Measurements from ENCODE around the gene ABI2. TPM values are rescaled to one million over a fixed set of nuclear protein-coding genes. Genes with fewer than 3 reads are reported as not detected.

ABI2 gene
- total and polyA plus RNA-seq, 2 of the 4 experiments (the other 2 are of a cell fraction): 35.7 to 54.0 TPM

DNA sequence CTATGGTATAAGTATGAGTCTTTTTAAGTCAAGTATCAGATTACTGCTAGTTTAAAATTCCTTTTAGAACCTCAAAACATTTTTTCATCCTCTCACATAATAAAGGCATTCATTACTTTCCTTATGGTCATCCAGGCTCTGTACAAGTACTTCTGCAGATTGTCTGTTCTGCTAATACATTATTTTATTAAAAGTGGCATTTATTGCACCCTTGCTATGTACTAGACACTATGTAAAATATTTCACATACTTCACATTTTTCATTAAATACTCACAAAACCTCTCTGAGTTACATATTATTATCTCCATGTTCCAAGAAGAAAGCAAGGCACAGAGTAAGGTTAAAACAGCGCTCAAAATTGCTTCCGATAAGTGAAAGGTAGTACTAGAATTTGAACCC lies 122.8 kb downstream of the ABI2 start:
- Histone ChIP-seq H3K9me3 (ENCODE audit: control insufficient read depth, insufficient read depth, low read length) (no peaks in the 10 kb centered on the region), H3K9me1 (ENCODE audit: insufficient read depth, low read length) (peaks cover 13% of the 10 kb centered on the region), H4K20me1 (ENCODE audit: insufficient read depth, low read length) (peaks cover 3% of the 10 kb centered on the region; the same call in 1 of the 2 replicates), H2BK5ac (ENCODE audit: low read depth, low read length, poor library complexity, severe bottlenecking) (peak overlapping the region; percentile 50), H3K4me3 (ENCODE audit: insufficient read depth, low read depth, low read length) (no peak overlapping the region), H4K5ac (ENCODE audit: low read depth, low read length) (no peak overlapping the region), H3K56ac (ENCODE audit: extremely low read depth, insufficient read depth, low read length) (no peak overlapping the region), H3K36me3 (ENCODE audit: control insufficient read depth, insufficient read depth, low read length) (peaks cover 23% of the 10 kb centered on the region), H2BK15ac (ENCODE audit: low read depth, low read length) (no peak overlapping the region), H3K27ac (ENCODE audit: insufficient read depth, low read length) (no peak overlapping the region), H2BK120ac (ENCODE audit: low read depth, low read length) (no peak overlapping the region), H4K8ac (ENCODE audit: low read depth in 2 of 2, low read length in 2 of 2) (no peak overlapping the region), H3K4me1 (ENCODE audit: control insufficient read depth, insufficient read depth, low read length) (peaks cover 14% of the 10 kb centered on the region), H3K9ac (ENCODE audit: low read depth, low read length) (no peak overlapping the region), H2AK9ac (replicated peaks; ENCODE audit: low read depth, low read length, poor library complexity) (no peak overlapping the region), H3K4me2 (ENCODE audit: low read depth, low read length) (peak overlapping the region; percentile 72; the same call in 1 of the 2 replicates), H3K23ac (ENCODE audit: low read depth, low read length) (no peak overlapping the region), H3K4ac (ENCODE audit: low read depth, low read length) (no peak overlapping the region), H3K18ac (ENCODE audit: low read depth, low read length) (no peak overlapping the region), H2AFZ (replicated peaks; ENCODE audit: low read length, poor library complexity) (no peak overlapping the region), H2AK5ac (ENCODE audit: low read depth, low read length) (no peak overlapping the region), H3K14ac (replicated peaks; ENCODE audit: low read depth, low read length) (no peak overlapping the region), H3K79me1 (ENCODE audit: low read depth in 1 of 2, low read length in 2 of 2) (peaks cover 10 to 26% of the 10 kb centered on the region in 2 experiments; a peak in 3 of 4 replicates), H2BK20ac (ENCODE audit: low read depth, low read length) (no peak overlapping the region), H3K27me3 (ENCODE audit: control insufficient read depth, insufficient read depth, low read length) (no peaks in the 10 kb centered on the region), H4K91ac (ENCODE audit: insufficient read depth, low read depth, low read length) (no peak overlapping the region)
- peak; percentile 59 for ATAC-seq (ENCODE audit: low read depth)
- TF ChIP-seq, protein P1, sequence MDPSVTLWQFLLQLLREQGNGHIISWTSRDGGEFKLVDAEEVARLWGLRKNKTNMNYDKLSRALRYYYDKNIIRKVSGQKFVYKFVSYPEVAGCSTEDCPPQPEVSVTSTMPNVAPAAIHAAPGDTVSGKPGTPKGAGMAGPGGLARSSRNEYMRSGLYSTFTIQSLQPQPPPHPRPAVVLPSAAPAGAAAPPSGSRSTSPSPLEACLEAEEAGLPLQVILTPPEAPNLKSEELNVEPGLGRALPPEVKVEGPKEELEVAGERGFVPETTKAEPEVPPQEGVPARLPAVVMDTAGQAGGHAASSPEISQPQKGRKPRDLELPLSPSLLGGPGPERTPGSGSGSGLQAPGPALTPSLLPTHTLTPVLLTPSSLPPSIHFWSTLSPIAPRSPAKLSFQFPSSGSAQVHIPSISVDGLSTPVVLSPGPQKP (IDR thresholded peaks at IDR 0.05; ENCODE audit: borderline replicate concordance, low read depth, low read length): no peak
- TF ChIP-seq NFE2L2 (IDR thresholded peaks at IDR 0.05; ENCODE audit: low read depth, low read length) (no peak), SMC3 (IDR thresholded peaks at IDR 0.05; ENCODE audit: low read depth, low read length) (no peak)
- TF ChIP-seq, protein P2, sequence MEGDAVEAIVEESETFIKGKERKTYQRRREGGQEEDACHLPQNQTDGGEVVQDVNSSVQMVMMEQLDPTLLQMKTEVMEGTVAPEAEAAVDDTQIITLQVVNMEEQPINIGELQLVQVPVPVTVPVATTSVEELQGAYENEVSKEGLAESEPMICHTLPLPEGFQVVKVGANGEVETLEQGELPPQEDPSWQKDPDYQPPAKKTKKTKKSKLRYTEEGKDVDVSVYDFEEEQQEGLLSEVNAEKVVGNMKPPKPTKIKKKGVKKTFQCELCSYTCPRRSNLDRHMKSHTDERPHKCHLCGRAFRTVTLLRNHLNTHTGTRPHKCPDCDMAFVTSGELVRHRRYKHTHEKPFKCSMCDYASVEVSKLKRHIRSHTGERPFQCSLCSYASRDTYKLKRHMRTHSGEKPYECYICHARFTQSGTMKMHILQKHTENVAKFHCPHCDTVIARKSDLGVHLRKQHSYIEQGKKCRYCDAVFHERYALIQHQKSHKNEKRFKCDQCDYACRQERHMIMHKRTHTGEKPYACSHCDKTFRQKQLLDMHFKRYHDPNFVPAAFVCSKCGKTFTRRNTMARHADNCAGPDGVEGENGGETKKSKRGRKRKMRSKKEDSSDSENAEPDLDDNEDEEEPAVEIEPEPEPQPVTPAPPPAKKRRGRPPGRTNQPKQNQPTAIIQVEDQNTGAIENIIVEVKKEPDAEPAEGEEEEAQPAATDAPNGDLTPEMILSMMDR (conservative IDR thresholded peaks at IDR 0.05; ENCODE audit: low read depth, low read length): no peak
- WGBS, 2 experiments (ENCODE audit: extremely low coverage in 2 of 2, insufficient read length in 1 of 2): 100% methylated on average over 2 of the region's 2 CpGs; no CpG with 5 or more reads in 1 of the 2 experiments
- peak; percentile 31 for DNase-seq
- ChIA-PET CTCF (no interaction called here), POLR2A (ENCODE audit: unreplicated experiment) (no interaction called here)
- dilution Hi-C loops (cut with HindIII; ENCODE audit: low sequenced_read_pairs, unreplicated experiment) (no loop called here), in situ Hi-C loops (cut with MboI; ENCODE audit: low sequenced_read_pairs) (no loop called here), intact Hi-C loops (cut with micrococcal nuclease) (loop anchor here (5.0 kb wide), 3 partner anchors 124 to 366 kb away; partner anchors contain the start of genes ABI2 and CYP20A1)
- BruUV-seq (replicated peaks): no TSS peak
